GM12874 (cell line): Measurements from ENCODE around the gene FBRSL1.

ENCODE experiments used
- TF ChIP-seq, protein P1 (sequence below): IDR thresholded peaks from 2 replicates; pipeline ENCODE4 v1.5.1; 2011; ENCODE audit warnings: low read depth, mild to moderate bottlenecking, control low read depth, low read length, moderate library complexity; ENCODE audit not compliant: insufficient read depth

FBRSL1 gene

GRCh38 chr12:132511516-132512196 lies 21.7 kb downstream of the FBRSL1 start:
- TF ChIP-seq, protein P1, sequence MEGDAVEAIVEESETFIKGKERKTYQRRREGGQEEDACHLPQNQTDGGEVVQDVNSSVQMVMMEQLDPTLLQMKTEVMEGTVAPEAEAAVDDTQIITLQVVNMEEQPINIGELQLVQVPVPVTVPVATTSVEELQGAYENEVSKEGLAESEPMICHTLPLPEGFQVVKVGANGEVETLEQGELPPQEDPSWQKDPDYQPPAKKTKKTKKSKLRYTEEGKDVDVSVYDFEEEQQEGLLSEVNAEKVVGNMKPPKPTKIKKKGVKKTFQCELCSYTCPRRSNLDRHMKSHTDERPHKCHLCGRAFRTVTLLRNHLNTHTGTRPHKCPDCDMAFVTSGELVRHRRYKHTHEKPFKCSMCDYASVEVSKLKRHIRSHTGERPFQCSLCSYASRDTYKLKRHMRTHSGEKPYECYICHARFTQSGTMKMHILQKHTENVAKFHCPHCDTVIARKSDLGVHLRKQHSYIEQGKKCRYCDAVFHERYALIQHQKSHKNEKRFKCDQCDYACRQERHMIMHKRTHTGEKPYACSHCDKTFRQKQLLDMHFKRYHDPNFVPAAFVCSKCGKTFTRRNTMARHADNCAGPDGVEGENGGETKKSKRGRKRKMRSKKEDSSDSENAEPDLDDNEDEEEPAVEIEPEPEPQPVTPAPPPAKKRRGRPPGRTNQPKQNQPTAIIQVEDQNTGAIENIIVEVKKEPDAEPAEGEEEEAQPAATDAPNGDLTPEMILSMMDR = no peak

DNA sequence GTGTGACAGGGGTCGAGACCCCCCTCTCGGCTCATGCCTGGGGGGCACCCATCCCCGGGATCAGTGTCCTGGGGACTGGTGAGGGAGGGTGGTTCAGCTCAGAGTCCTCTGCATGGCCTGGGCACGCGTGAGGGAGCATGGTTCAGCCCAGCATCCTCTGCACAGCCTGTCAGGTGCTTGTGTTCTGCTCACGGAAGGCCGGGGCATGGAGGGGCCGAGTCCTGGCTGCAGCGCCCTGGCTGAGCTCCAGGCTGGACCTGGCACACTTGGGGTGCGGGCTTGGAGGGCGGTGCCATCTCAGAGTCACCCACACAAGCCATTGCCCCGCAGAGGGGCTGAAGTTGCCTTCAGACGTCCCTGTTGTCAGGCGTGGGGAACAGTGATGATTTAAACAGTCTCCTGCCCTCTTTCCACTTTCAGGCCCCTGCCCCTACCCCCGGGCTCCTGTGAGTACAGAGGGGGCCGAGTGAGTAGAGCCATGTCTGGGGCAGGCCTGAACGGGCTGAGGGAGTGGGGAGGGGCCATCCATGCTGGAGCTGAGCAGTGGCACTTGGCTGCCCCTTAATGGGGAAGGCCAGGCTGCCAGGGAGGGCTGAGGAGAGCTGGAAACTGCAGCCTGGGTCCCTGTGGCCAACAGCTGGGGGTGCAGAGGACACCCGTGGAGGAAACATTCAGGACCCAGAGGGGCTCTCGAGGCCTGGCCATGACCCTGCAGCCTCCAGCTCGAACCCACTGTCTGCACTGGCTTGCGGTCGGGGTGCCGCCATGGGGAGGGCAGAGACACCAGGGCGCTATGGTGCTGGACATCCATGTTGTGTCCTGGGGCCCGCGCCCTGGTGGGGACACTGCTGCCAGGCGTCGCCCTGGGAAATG lies 22.5 kb downstream of the FBRSL1 start:
- TF ChIP-seq, protein P1 = no peak

- TF ChIP-seq, protein P1 = no peak
These were observed 23.1 kb downstream of the FBRSL1 start for GRCh38 chr12:132513070-132513398.

DNA sequence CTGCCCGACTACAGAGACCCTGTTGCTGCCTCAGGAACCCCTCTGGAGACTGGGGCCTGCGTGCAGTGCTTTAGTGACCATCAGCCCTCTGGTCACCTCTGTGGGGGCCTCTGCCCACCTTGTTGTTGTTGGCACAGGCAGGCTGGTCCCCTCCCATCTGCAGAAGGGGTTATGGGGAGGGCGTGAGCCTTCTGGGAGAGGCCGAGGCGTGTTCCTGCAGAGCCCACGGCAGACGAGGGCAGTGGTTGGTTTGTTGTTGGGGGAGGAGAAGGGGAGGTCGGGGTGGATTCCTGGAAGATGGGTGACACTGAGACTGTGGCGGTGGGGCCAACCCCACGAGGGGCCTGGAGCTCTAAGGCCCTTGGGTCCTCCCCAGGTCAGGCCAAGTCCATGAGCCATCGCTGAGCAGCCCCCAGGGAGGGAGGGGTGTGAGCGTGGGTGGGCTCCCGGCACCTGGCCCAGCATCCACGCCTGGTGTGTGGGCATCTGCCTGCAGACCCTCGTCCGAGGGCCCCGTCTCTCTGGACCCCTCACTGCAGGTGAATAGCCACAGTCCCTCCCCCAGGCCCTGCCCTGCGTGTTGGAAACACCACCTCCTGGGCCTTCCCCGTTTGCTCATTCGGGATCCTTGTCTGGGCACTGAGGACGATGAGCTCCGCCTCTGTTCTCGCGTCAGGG lies 23.6 kb downstream of the FBRSL1 start:
- TF ChIP-seq, protein P1 = no peak

DNA sequence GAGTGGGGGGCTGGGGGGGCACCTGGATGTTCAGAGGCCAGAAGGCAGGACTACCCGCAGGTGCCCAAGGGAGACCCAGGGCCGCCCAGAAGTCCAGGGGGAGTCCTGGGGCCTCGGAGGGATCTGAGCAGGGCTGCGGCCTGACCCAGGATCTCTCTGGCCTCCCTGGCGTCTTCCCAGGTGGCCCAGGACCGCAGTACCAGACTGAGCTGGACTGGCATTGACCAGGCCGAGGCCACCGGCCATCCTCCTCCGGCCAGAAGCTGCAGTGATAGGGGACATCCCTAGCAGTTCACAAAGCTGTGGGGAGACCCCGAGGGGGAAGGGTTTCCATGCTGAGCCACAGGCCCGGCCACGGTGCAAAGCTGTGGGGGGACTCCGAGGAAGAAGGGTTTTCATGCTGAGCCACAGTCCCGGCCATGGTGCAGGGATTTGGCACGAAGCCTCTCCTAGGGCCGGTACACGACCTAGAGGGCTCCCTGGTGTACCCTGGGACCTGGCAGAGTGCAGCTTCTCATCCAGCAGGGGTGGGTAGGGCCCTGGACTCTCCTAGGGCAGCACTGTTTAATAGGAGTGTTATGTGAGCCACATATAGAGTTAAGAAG lies 24.4 kb downstream of the FBRSL1 start:
- TF ChIP-seq, protein P1 = no peak

DNA sequence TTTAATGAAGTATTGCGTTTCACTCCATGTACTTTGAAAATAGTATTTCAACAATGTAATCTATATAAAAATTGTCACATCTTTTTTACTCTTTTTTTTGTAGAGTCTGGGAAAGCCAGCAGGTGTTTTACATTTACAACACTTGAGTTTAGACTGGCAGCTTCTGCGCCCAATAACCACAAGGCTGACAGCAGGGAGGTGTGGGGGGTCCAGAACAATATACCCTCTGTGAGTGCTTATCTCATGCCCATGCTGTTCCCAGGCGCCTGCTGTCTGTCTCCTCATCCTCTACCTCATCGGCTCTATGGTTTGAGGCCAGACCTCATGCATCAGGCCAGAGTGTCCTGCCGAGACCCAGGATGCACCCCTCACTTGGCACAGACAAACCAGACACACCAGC lies 24.9 kb downstream of the FBRSL1 start:
- TF ChIP-seq, protein P1 = no peak
